Heart right ventricle (tissue), 16 donors: ENCODE data around the gene PRXL2A. TPM values are rescaled to one million over a fixed set of nuclear protein-coding genes. Genes with fewer than 3 reads are reported as not detected.
A peak's percentile ranks its signal among the peaks of the same experiment; 100 is the strongest.

Experiments used
- ATAC-seq, 8 donors: fragments of 200-7000 bp; cut with Tn5 transposase; one replicate each; pipeline ENCODE4 v1.9.1; 2020; ENCODE audit warnings: mild to moderate bottlenecking in 8 of 8, moderate library complexity in 8 of 8, moderate number of reproducible peaks in 1 of 8
- DNase-seq, 2 donors: peaks; one replicate each; pipeline ENCODE4 v3.0.0-alpha.2; 2020
- H3K27ac ChIP-seq, 10 donors: fragments of 200-600 bp; sonication (generic) in 2 of 10; one replicate each; pipeline versions ENCODE4 v1.5.0 to v1.8.0; 2020 to 2022; ENCODE audit warnings: mild to moderate bottlenecking in 3 of 10
- H3K27me3 ChIP-seq, 7 donors: fragments of 200-600 bp; one replicate each; pipeline ENCODE4 v1.8.0; 2021 to 2022; ENCODE audit warnings: mild to moderate bottlenecking in 2 of 7
- H3K36me3 ChIP-seq, 9 donors: fragments of 200-600 bp; sonication (generic) in 1 of 9; one replicate each; pipeline versions ENCODE4 v1.5.0 to v1.8.0; 2020 to 2022; ENCODE audit warnings: mild to moderate bottlenecking in 2 of 9
- H3K4me1 ChIP-seq, 9 donors: fragments of 200-600 bp; sonication (generic) in 1 of 9; one replicate each; pipeline versions ENCODE4 v1.5.0 to v1.8.0; 2020 to 2022; ENCODE audit warnings: mild to moderate bottlenecking in 4 of 9
- H3K4me3 ChIP-seq, 10 donors: fragments of 200-600 bp; sonication (generic) in 2 of 10; one replicate each; pipeline versions ENCODE4 v1.5.0 to v1.8.0; 2020 to 2022; ENCODE audit warnings: mild to moderate bottlenecking in 7 of 10, moderate library complexity in 2 of 10
- H3K9me3 ChIP-seq, 11 donors: fragments of 200-600 bp in 10 of 11; sonication (generic) in 2 of 11; one replicate each; pipeline versions ENCODE4 v1.5.0 to v1.8.0; 2013 to 2022; ENCODE audit warnings: mild to moderate bottlenecking in 2 of 11, control low read depth in 1 of 11, moderate library complexity in 1 of 11
- WGBS, 2 donors: extraction: QIAGEN DNeasy Blood & Tissue Kit; methylation state at CpG; one replicate each; pipeline ENCODE4 v1.1.7; 2013; ENCODE audit warnings: inconsistent platforms in 1 of 2; 5-methylcytosine and 5-hydroxymethylcytosine counted together
- intact Hi-C, 10 donors: fragments of 100-400 bp; cut with DNase I; formaldehyde crosslinking; loops; one replicate each; pipeline versions ENCODE4 v1.11.1 to v1.14.2; 2022
- polyA plus RNA-seq, 2 donors: library from polyadenylated mRNA; stranded (reverse); fragments of 200-250 nt; gene quantifications; one replicate each; pipeline ENCODE4 v1.2.3, GENCODE V29; 2013
- total RNA-seq, 10 donors: library from RNA; stranded (reverse); fragmentation: NEBNext Ultra II Directional in 3 of 10; extraction: Animal tissue kit (Norgen Biotek cat#: 25700) in 3 of 10; gene quantifications; one replicate each; pipeline versions ENCODE4 v1.2.1 to v1.2.4, GENCODE V29; 2021 to 2023
- TF ChIP-seq, protein P1 (sequence below), 9 donors: fragments of 200-600 bp; sonication (generic) in 2 of 9; IDR thresholded peaks; one replicate each; pipeline versions ENCODE4 v1.5.0 to v1.8.0; 2021 to 2022; ENCODE audit warnings: antibody characterized with exemption in 9 of 9, mild to moderate bottlenecking in 5 of 9, moderate library complexity in 1 of 9
- donor health status: Arrhythmogenic right ventricular cardiomyopathy.
- donor health status: ischemic (EF 13 %, LVEDD 7.1; RV severe dilation, severe dysfunction).
- donor health status: healthy with polysubstance abuse.
- donor health status: DM: no; HTN: yes; CAD: no.
- donor health status: DM: no; HTN: no; CAD: no.
- donor health status: ischemic (EF 25% LVEDD 6.9; RV normal size, moderate dysfunction).
- donor health status: ischemic (EF 25% LVEDD 5.7; RV mildly dilated, moderate dysfunction).
- donor health status: healthy.
- donor health status: DM: yes; HTN: yes; CAD: no.
- donor health status: Ischemic cardiomyopathy.
- donor health status: ischemic (EF 35%, LVEDD 5.7; RV mildly dilated, moderate dysfunction).
- donor health status: nonischemic (EF 11% LVEDD 7.7; RV severe dilation, severe dysfunction).
- donor health status: DM: yes; HTN: yes; CAD: no.
- donor health status: PGD.
- donor health status: ischemic (EF 29% LVEDD 5.4; RV normal size, mild dysfunction).
- donor health status: nonischemic (EF 23%, LVEDD 6.1; RV moderate dilation, normal function).

Gene PRXL2A
- total and polyA plus RNA-seq, 12 donors, result 46.0 to 135 (median 81.4) TPM

DNA sequence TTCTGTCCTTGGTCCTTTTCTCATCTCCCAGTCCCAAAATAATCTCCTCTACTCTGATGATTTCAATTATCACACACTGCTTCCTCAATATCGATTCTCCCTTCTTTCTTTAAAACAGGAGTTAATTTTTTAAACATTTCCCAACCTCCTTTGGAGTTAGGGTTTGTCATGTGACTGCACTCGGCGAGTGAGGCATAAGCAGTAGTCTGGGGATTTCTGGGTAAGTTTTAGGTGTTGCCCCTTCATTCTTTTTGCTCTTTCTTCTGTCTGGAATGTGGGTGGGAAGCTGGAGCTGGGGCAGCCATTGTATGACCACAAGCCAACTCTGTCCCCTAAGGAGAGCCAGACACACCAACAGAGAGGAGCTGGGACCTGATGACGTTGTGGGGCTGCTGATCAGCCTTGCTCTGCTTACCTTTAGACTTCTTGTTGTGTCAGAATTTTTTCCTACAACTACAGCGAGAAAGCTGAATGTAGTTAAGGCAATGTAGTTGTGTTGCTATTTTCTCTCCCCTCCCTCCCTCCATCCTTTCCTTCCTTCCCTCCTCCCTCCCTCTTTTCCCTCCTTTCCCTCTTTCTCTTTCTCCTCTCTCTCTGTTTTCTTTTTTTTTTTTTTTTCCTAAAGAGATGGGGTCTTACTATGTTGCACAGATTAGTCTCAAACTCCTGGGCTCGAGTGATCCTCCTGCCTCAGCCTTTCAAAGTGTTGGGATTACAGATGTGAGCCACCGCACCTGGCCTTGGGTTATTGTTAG lies 39.3 kb downstream of the PRXL2A start:
- Histone ChIP-seq H3K27me3 (no peaks in the 10 kb centered on the region), H3K27ac (no peak overlapping the region), H3K36me3 (no peaks in the 10 kb centered on the region), H3K4me1 (peaks cover 0 to 49% (median 14%) of the 10 kb centered on the region in 9 donors), H3K9me3 (peaks cover 0 to 12% (median 0%) of the 10 kb centered on the region in 11 donors), H3K4me3 (no peak overlapping the region)
- intact Hi-C loops, result loop anchor here in 8 of 10 donors (2.0 to 10.0 kb wide), 8 partner anchors 55 to 477 kb away; no protein-coding TSS in a partner anchor
- 64 to 72% methylated on average over 7 of the region's 7 CpGs for WGBS, 2 donors
- DNase-seq, result no peak
- TF ChIP-seq, protein P1, sequence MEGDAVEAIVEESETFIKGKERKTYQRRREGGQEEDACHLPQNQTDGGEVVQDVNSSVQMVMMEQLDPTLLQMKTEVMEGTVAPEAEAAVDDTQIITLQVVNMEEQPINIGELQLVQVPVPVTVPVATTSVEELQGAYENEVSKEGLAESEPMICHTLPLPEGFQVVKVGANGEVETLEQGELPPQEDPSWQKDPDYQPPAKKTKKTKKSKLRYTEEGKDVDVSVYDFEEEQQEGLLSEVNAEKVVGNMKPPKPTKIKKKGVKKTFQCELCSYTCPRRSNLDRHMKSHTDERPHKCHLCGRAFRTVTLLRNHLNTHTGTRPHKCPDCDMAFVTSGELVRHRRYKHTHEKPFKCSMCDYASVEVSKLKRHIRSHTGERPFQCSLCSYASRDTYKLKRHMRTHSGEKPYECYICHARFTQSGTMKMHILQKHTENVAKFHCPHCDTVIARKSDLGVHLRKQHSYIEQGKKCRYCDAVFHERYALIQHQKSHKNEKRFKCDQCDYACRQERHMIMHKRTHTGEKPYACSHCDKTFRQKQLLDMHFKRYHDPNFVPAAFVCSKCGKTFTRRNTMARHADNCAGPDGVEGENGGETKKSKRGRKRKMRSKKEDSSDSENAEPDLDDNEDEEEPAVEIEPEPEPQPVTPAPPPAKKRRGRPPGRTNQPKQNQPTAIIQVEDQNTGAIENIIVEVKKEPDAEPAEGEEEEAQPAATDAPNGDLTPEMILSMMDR (IDR thresholded peaks at IDR 0.05), result no peak
- no peak for ATAC-seq

DNA sequence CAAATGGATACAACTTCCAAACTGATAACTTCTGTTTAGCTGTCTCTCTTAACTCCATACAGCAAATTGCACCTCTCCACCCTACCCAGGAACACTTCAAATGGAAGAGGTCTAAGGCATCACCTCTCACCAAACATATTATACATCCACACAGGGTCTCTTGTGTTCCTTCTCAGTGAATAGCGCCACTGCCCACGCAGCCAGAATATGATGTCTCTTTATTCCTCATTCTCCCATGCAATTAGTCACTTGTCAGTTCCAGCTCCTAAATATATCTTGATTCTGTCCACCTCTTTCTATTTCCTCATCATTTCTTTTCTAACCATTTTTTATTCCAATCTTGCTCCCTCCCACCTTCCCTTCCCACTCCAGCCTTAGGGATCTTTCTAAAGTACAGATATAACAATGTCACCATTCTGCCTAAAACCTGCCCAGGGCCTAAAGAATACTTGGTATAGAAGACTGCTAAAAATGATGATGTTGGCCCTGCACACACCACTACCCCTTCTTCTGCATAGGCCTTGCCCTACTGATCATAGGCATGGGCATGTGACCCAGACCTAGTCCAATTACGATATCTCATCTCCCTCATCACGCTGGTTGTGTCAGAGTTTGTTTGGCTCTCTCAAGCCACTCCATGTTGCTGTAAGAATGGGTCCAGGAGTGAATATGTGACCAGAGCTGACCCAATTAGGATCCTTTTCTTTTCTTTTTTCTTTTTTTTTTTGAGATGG lies 40.0 kb downstream of the PRXL2A start:
- H3K4me1 ChIP-seq, result peaks cover 5 to 53% (median 20%) of the 10 kb centered on the region in 9 donors
- intact Hi-C loops, result loop anchor here in 7 of 10 donors (5.0 to 10.0 kb wide), 7 partner anchors 54 to 476 kb away; no protein-coding TSS in a partner anchor
- WGBS, 2 donors, result 94% methylated on average over 4 of the region's 4 CpGs
- H3K36me3 ChIP-seq, result no peaks in the 10 kb centered on the region
- no peak overlapping the region for H3K4me3 ChIP-seq
- peak overlapping the region in 1 of 10 donors; percentile 68 for H3K27ac ChIP-seq
- peaks cover 0 to 12% (median 0%) of the 10 kb centered on the region in 11 donors for H3K9me3 ChIP-seq
- no peaks in the 10 kb centered on the region for H3K27me3 ChIP-seq
- ATAC-seq (no peak), DNase-seq (no peak)
- TF ChIP-seq, protein P1 (IDR thresholded peaks at IDR 0.05), result no peak

DNA sequence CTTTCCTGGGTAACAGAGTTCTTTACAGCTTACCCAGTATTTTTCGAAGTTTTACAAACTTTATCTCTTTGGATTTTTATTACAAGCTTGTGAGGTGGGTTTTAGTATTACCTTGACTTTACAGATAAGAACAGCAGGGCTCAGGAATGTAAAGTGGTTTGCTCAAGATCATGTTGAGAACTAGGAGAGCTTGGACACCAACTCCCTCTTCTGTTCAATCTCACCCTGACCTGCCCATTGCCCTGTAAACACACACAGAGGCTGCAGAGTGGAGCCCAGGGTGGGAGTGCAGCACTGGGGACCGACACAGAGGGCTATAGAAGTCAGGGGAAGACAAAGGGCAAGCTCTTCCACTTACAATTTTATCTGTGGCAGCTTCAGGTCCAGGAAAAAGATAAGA lies 41.2 kb downstream of the PRXL2A start:
- 78 to 91% methylated on average over 2 of the region's 2 CpGs for WGBS, 2 donors
- no peak overlapping the region for H3K4me3 ChIP-seq
- TF ChIP-seq, protein P1 (IDR thresholded peaks at IDR 0.05), result no peak
- peaks cover 0 to 12% (median 0%) of the 10 kb centered on the region in 11 donors for H3K9me3 ChIP-seq
- no peak for DNase-seq
- no peaks in the 10 kb centered on the region for H3K36me3 ChIP-seq
- H3K27me3 ChIP-seq, result no peaks in the 10 kb centered on the region
- intact Hi-C loops, result loop anchor here in 7 of 10 donors (5.0 to 10.0 kb wide), 7 partner anchors 53 to 475 kb away; no protein-coding TSS in a partner anchor
- no peak for ATAC-seq
- H3K4me1 ChIP-seq, result peaks cover 4 to 46% (median 21%) of the 10 kb centered on the region in 9 donors
- peak overlapping the region in 1 of 10 donors; percentile 68 for H3K27ac ChIP-seq

DNA sequence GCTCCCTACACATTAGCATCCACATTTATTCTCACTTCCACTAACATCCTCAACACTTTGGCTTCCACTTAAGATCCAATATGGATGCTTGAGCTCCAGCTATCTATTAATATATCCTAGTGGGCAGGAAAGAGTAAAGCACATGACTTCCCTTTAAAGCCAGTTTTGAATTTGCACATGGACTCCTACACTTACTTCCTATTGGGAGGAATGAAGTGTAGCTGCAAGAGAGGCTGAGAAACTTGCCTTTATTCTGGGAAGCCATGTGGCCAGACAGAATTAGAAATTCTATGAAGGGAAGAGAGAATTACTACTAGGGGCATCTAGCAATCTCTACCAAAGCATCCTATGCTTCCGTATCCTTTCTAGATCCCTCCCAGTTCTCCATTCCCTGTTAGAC lies 42.8 kb downstream of the PRXL2A start:
- DNase-seq, result no peak
- WGBS, 2 donors, result 100% methylated on average over 1 of the region's 1 CpG
- Histone ChIP-seq H3K27me3 (no peaks in the 10 kb centered on the region), H3K4me3 (no peak overlapping the region), H3K36me3 (no peaks in the 10 kb centered on the region), H3K9me3 (peaks cover 0 to 12% (median 0%) of the 10 kb centered on the region in 11 donors), H3K27ac (no peak overlapping the region), H3K4me1 (peaks cover 4 to 47% (median 20%) of the 10 kb centered on the region in 9 donors)
- intact Hi-C loops, result loop anchor here in 2 of 10 donors (5.0 kb wide), 2 partner anchors 39 to 44 kb away; partner anchors contain the start of gene PRXL2A (in 1 of the 2)
- no peak for ATAC-seq
- TF ChIP-seq, protein P1 (IDR thresholded peaks at IDR 0.05), result no peak
